NCI-H226 (cell line): ENCODE data around the gene SPEF1.

ENCODE experiments used
- DNase-seq: peaks from one replicate; pipeline ENCODE4 v3.0.0-alpha.2; 2015

Gene SPEF1

GRCh38 chr20:3764659-3765058, 16.6 kb downstream of the SPEF1 start:
- DNase-seq, result no peak

- DNase-seq, result no peak
Measured at GRCh38 chr20:3763671-3764601, 17.3 kb downstream of the SPEF1 start.

DNA sequence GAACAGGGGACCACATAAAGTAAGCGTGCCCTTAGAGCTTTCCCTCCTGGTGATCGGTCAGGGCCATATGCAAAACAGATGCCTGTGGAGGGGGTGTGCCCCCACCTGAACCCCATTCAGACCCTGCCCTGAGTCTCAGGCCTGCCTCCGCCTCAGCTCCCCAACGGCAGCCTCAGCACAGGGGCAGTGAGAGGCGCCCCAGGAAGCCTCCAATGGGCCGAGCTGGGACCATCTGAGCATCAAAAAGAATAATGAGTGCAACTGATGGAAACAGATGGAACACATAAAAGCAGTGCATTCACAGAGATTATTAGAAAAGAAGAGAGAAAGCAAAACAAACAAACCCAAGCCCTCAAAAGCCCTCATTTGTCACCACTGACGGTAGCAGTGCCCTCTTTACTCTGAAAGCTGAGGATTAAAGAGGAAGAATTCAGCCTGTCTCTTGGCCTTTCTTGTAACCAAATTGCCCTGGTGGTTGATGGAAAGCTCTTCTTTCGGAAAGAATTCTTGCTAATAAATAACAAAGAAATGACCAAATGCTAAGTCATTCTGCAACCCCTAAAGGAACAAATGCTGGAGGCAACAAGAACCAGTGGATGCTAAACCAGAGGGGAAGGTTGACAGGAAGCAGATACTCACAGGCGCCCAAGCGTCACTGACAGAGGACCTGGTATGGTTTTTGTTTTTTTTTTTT, 20.4 kb downstream of the SPEF1 start:
- no peak for DNase-seq

- no peak for DNase-seq
Measured at GRCh38 chr20:3759884-3760283, 21.4 kb downstream of the SPEF1 start.

- DNase-seq, result no peak
Measured at GRCh38 chr20:3759316-3759823, 21.9 kb downstream of the SPEF1 start.

DNA sequence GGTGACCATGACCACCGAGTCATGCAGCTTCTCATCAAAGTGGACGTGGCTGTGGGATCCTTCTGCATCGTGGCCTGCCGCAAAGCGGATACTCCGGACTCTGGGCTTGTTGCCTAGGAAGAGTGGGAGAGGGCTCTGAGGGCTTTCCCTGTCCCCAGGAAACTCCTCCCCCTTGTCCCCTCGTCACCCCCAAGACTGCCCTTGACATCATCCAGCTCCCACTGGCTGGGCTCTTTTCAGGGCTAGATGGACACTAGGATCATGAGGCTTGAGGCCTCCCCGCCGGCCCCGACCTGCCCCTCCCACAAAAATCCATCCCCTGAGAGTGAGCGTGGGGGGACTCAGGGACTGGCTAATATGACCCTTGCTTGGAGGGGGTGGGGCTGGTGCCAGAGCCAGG, 22.7 kb downstream of the SPEF1 start:
- no peak for DNase-seq

- no peak for DNase-seq
Measured at GRCh38 chr20:3757268-3757667, 24.0 kb downstream of the SPEF1 start.

GRCh38 chr20:3755814-3756480, 25.3 kb downstream of the SPEF1 start:
- no peak for DNase-seq

- DNase-seq, result no peak
Measured at GRCh38 chr20:3755269-3755668, 26.0 kb downstream of the SPEF1 start.

GRCh38 chr20:3754276-3754630, 27.0 kb downstream of the SPEF1 start:
- DNase-seq, result no peak

GRCh38 chr20:3753501-3754275, 27.6 kb downstream of the SPEF1 start:
- DNase-seq, result no peak

GRCh38 chr20:3753098-3753497, 28.1 kb downstream of the SPEF1 start:
- DNase-seq, result no peak

DNA sequence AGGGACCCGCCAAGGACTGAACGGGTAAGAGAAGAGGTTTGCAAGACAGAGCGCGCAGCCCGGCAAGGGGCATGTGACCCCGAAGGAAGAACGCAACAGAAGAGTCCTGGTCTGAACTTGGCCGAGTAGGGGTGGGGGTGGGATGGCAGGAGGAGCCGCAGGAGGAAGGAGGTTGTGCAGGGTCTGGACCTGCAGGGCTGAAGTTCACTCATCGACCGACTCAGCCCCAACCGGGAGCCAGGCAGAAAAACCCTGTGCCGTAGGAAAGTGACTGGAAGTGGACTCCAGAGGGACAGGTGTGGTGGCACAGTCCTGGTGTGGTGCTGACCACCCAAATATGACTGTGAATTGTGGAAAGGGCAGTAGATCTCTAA, 28.9 kb downstream of the SPEF1 start:
- DNase-seq, result no peak

DNA sequence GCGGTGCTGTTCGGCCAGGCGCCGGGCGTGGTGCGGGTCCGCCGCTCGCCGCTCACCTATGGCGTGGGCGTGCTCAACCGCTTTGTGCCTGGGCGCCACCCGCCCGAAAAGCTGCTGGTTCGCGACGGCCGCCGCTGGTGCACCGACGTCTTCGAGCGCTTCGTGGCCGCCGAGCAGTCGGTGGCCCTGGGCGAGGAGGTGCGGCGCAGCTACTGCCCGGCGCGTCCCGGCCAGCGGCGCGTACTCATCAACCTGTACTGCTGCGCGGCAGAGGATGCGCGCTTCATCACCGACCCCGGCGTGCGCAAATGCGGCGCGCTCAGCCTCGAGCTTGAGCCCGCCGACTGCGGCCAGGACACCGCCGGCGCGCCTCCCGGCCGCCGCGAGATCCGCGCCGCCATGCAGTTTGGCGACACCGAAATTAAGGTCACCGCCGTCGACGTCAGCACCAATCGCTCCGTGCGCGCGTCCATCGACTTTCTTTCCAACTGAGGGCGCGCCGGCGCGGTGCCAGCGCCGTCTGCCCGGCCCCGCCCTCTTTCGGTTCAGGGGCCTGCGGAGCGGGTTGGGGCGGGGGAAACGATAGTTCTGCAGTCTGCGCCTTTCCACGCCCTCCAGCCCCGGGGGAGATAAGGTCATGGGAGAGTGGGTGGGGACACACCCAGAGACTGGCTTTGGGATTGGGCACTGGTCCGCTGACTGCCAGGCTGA, 29.4 kb downstream of the SPEF1 start:
- DNase-seq, result no peak

DNA sequence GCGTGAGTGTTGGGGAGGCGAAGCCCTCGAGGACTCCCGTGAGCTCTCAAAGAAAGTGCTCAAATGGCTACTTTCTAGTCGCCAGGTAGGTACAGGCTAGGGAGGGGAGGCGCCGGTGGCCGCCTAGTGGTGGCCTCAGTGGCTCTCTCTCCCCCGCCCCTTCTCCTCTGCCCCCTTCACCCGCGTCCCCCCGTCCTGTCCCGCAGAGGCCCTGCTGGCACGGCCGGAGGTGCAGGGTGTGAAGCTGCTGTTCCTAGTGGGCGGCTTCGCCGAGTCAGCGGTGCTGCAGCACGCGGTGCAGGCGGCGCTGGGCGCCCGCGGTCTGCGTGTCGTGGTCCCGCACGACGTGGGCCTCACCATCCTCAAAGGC, 30.0 kb downstream of the SPEF1 start:
- no peak for DNase-seq

GRCh38 chr20:3749689-3750531, 31.3 kb downstream of the SPEF1 start:
- DNase-seq, result no peak

GRCh38 chr20:3749087-3749688, 32.1 kb downstream of the SPEF1 start:
- DNase-seq, result no peak

DNA sequence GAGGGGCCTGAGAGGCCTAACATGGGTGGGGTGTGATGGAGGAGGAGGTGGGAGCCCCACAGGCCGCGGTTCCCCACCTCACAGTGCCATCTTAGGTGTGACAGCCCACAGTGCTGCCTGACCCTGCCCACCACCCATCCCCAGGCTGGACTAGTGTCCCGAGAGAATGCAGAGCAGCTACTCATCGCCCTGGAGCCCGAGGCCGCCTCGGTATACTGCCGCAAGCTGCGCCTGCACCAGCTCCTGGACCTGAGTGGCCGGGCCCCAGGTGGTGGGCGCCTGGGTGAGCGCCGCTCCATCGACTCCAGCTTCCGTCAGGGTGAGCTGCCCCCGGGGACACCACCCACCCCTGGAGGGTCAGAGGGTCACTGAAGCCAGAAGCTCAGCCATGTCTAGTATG, 33.2 kb downstream of the SPEF1 start:
- no peak for DNase-seq

- no peak for DNase-seq
Measured at GRCh38 chr20:3747471-3747870, 33.8 kb downstream of the SPEF1 start.

- DNase-seq, result no peak
Measured at GRCh38 chr20:3745686-3746173, 35.5 kb downstream of the SPEF1 start.
